Measurements from ENCODE around the gene NFKBIE. TPM values are rescaled to one million over a fixed set of nuclear protein-coding genes. Genes with fewer than 3 reads are reported as not detected.

NFKBIE gene
- total and polyA plus RNA-seq, 2 of the 13 experiments (the other 11 are each of a cell fraction or from before 2014, with no cell fraction given): 6.7 to 14.5 TPM

- no peak for TF ChIP-seq ZNF781 (CRISPR knock-in tag; IDR thresholded peaks at IDR 0.05; ENCODE audit: borderline replicate concordance, not compliant biosample characterization)
- TF ChIP-seq POLR2AphosphoS5 (IDR thresholded peaks at IDR 0.05; ENCODE audit: low read depth, low read length): 0 out of 2 replicates have a peak, but pooled peaks have one; percentile 3
- peak; percentile 28; the same call in 1 of the 2 replicates for TF ChIP-seq HCFC1 (IDR thresholded peaks at IDR 0.05; ENCODE audit: low read depth, low read length)
- no peak for TF ChIP-seq HNRNPH1 (optimal IDR thresholded peaks at IDR 0.05; ENCODE audit: low read depth, low read length)
- TF ChIP-seq FLYWCH1 (CRISPR knock-in tag; IDR thresholded peaks at IDR 0.05): no peak
- TF ChIP-seq RFXAP (CRISPR knock-in tag; IDR thresholded peaks at IDR 0.05; ENCODE audit: borderline replicate concordance): no peak
- peak; percentile 95 for TF ChIP-seq CTCF (CRISPR knock-in tag; IDR thresholded peaks at IDR 0.05)
- peak; percentile 70; the same call in 1 of the 2 replicates for TF ChIP-seq ZNF354B (CRISPR knock-in tag; IDR thresholded peaks at IDR 0.05)
- peak; percentile 70 for TF ChIP-seq ZNF441 (CRISPR knock-in tag; IDR thresholded peaks at IDR 0.05; ENCODE audit: borderline replicate concordance)
- peak; percentile 62; the same call in 1 of the 2 replicates for TF ChIP-seq FOSL2 (CRISPR knock-in tag; IDR thresholded peaks at IDR 0.05)
- TF ChIP-seq FOXK1 (CRISPR knock-in tag; IDR thresholded peaks at IDR 0.05; ENCODE audit: borderline replicate concordance, low read depth): peak; percentile 27; the same call in 1 of the 2 replicates
- TF ChIP-seq ZNF782 (CRISPR knock-in tag; IDR thresholded peaks at IDR 0.05; ENCODE audit: borderline replicate concordance): peak; percentile 47; the same call in 1 of the 2 replicates
- no peak for TF ChIP-seq NCOR1 (IDR thresholded peaks at IDR 0.05; ENCODE audit: borderline replicate concordance, low read length)
- TF ChIP-seq, protein P1, sequence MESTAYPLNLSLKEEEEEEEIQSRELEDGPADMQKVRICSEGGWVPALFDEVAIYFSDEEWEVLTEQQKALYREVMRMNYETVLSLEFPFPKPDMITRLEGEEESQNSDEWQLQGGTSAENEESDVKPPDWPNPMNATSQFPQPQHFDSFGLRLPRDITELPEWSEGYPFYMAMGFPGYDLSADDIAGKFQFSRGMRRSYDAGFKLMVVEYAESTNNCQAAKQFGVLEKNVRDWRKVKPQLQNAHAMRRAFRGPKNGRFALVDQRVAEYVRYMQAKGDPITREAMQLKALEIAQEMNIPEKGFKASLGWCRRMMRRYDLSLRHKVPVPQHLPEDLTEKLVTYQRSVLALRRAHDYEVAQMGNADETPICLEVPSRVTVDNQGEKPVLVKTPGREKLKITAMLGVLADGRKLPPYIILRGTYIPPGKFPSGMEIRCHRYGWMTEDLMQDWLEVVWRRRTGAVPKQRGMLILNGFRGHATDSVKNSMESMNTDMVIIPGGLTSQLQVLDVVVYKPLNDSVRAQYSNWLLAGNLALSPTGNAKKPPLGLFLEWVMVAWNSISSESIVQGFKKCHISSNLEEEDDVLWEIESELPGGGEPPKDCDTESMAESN (CRISPR knock-in tag; conservative IDR thresholded peaks at IDR 0.05): peak; percentile 90
- no peak for TF ChIP-seq PHF5A (CRISPR knock-in tag; IDR thresholded peaks at IDR 0.05; ENCODE audit: low read depth, unreplicated experiment)
- TF ChIP-seq ZMAT5 (CRISPR knock-in tag; IDR thresholded peaks at IDR 0.05; ENCODE audit: borderline replicate concordance, low read depth): no peak
- no peak; the same call in none of the 2 replicates for TF ChIP-seq MAX (IDR thresholded peaks at IDR 0.05)
- peak; percentile 75; the same call in 1 of the 2 replicates for TF ChIP-seq SMAD1 (CRISPR knock-in tag; IDR thresholded peaks at IDR 0.05; ENCODE audit: borderline replicate concordance, low read depth)
- TF ChIP-seq MZF1 (CRISPR knock-in tag; IDR thresholded peaks at IDR 0.05; ENCODE audit: borderline replicate concordance): no peak
- TF ChIP-seq BCL3 (CRISPR knock-in tag; IDR thresholded peaks at IDR 0.05): 0 out of 2 replicates have a peak, but pooled peaks have one; percentile 18
- no peak for TF ChIP-seq ZNF367 (CRISPR knock-in tag; IDR thresholded peaks at IDR 0.05; ENCODE audit: borderline replicate concordance)
- no peak for TF ChIP-seq CCAR2 (optimal IDR thresholded peaks at IDR 0.05; ENCODE audit: low read depth, low read length)
- no peak for TF ChIP-seq DDIT3 (CRISPR knock-in tag; IDR thresholded peaks at IDR 0.05)
Observed at GRCh38 chr6:44237813-44238433, 27.4 kb downstream of the NFKBIE start (continued).

All from HepG2 (cell line).